Measurements from ENCODE around the gene PPP1R13B.

DNA sequence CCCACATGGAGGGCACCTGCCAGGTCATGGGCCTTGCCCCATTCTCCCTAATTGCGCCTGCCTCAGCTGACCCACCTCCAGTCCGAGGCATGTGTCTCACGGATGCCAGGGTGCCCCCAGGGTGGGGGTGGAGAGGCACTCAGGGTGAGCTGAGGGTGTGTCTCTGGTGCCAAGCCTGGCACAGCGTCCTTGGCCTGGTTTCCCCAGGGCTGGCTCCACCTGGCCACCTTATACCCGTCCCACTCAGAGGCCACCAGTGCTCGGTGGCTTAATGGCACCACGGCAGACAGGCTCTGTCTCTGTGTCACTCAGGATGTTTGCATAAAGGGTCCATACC, 47.3 kb upstream of the PPP1R13B start:
- no peak for TF ChIP-seq YY1 (tag by site-specific recombination; IDR thresholded peaks at IDR 0.05)
- TF ChIP-seq, protein P1, sequence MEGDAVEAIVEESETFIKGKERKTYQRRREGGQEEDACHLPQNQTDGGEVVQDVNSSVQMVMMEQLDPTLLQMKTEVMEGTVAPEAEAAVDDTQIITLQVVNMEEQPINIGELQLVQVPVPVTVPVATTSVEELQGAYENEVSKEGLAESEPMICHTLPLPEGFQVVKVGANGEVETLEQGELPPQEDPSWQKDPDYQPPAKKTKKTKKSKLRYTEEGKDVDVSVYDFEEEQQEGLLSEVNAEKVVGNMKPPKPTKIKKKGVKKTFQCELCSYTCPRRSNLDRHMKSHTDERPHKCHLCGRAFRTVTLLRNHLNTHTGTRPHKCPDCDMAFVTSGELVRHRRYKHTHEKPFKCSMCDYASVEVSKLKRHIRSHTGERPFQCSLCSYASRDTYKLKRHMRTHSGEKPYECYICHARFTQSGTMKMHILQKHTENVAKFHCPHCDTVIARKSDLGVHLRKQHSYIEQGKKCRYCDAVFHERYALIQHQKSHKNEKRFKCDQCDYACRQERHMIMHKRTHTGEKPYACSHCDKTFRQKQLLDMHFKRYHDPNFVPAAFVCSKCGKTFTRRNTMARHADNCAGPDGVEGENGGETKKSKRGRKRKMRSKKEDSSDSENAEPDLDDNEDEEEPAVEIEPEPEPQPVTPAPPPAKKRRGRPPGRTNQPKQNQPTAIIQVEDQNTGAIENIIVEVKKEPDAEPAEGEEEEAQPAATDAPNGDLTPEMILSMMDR (tag by site-specific recombination; IDR thresholded peaks at IDR 0.05) = no peak

Measured in HEK293 (cell line).